ENCODE results near the gene SLC12A4. TPM values are rescaled to one million over a fixed set of nuclear protein-coding genes. Genes with fewer than 3 reads are reported as not detected.

The SLC12A4 gene
- total and polyA plus RNA-seq, 2 of the 13 experiments (the other 11 are each of a cell fraction or from before 2014, with no cell fraction given): 65.1 to 84.3 TPM

DNA sequence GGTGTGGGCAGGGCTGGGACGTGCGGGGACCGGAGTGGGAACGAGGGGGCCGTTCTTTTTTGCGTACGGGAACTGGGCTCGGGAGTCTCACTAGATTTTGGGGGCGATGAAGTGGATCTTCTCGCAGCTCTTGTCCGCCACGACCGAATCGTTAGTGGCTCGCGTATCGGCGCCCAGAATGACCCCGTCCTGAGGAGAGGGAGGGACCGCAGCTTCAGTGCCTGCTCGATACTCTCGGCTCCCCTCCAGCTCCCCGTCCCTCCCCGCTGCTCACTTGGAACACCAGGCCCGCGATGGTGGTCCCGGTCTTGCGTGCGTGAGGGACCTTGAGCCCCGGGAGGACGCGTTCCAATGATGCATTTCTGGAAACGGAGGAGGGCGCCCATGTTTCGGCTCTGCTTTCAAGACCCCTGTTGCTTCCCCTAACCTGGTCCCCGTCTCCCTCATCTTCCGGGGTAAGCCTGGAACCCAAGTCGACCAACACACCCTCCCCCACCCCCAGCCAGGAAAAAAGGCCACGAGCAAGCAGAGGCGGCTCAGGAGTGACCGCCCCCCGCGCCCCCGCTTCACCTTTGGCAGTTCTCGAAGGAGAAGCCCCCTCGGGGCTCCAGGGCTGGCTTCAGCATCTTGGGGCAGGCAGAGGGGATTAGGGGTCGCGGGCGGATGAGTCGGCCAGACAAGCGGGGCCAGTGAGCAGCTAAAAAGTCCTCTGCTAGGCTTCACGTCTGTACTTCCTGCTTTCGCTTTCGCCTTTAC, 32.1 kb downstream of the SLC12A4 start, which contains the start of gene PSMB10 (continued):
- no peak for TF ChIP-seq NFE2L1 (CRISPR knock-in tag; IDR thresholded peaks at IDR 0.05; ENCODE audit: borderline replicate concordance)
- TF ChIP-seq, protein P1, sequence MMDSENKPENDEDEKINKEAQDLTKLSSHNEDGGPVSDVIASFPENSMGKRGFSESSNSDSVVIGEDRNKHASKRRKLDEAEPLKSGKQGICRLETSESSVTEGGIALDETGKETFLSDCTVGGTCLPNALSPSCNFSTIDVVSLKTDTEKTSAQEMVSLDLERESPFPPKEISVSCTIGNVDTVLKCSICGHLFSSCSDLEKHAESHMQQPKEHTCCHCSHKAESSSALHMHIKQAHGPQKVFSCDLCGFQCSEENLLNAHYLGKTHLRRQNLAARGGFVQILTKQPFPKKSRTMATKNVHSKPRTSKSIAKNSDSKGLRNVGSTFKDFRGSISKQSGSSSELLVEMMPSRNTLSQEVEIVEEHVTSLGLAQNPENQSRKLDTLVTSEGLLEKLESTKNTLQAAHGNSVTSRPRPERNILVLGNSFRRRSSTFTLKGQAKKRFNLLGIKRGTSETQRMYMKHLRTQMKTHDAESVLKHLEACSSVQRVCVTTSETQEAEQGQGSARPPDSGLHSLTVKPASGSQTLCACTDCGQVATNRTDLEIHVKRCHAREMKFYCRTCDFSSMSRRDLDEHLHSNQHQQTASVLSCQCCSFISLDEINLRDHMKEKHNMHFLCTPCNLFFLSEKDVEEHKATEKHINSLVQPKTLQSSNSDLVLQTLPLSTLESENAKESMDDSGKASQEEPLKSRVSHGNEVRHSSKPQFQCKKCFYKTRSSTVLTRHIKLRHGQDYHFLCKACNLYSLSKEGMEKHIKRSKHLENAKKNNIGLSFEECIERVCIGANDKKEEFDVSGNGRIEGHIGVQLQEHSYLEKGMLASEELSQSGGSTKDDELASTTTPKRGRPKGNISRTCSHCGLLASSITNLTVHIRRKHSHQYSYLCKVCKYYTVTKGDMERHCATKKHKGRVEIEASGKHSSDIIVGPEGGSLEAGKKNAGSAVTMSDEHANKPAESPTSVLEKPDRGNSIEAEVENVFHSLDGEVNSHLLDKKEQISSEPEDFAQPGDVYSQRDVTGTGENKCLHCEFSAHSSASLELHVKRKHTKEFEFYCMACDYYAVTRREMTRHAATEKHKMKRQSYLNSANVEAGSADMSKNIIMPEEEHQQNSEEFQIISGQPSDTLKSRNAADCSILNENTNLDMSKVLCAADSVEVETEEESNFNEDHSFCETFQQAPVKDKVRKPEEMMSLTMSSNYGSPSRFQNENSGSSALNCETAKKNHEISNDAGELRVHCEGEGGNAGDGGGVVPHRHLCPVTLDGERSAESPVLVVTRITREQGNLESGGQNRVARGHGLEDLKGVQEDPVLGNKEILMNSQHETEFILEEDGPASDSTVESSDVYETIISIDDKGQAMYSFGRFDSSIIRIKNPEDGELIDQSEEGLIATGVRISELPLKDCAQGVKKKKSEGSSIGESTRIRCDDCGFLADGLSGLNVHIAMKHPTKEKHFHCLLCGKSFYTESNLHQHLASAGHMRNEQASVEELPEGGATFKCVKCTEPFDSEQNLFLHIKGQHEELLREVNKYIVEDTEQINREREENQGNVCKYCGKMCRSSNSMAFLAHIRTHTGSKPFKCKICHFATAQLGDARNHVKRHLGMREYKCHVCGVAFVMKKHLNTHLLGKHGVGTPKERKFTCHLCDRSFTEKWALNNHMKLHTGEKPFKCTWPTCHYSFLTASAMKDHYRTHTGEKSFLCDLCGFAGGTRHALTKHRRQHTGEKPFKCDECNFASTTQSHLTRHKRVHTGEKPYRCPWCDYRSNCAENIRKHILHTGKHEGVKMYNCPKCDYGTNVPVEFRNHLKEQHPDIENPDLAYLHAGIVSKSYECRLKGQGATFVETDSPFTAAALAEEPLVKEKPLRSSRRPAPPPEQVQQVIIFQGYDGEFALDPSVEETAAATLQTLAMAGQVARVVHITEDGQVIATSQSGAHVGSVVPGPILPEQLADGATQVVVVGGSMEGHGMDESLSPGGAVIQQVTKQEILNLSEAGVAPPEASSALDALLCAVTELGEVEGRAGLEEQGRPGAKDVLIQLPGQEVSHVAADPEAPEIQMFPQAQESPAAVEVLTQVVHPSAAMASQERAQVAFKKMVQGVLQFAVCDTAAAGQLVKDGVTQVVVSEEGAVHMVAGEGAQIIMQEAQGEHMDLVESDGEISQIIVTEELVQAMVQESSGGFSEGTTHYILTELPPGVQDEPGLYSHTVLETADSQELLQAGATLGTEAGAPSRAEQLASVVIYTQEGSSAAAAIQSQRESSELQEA (CRISPR knock-in tag; IDR thresholded peaks at IDR 0.05; ENCODE audit: not compliant biosample characterization): no peak
- TF ChIP-seq, protein P2, sequence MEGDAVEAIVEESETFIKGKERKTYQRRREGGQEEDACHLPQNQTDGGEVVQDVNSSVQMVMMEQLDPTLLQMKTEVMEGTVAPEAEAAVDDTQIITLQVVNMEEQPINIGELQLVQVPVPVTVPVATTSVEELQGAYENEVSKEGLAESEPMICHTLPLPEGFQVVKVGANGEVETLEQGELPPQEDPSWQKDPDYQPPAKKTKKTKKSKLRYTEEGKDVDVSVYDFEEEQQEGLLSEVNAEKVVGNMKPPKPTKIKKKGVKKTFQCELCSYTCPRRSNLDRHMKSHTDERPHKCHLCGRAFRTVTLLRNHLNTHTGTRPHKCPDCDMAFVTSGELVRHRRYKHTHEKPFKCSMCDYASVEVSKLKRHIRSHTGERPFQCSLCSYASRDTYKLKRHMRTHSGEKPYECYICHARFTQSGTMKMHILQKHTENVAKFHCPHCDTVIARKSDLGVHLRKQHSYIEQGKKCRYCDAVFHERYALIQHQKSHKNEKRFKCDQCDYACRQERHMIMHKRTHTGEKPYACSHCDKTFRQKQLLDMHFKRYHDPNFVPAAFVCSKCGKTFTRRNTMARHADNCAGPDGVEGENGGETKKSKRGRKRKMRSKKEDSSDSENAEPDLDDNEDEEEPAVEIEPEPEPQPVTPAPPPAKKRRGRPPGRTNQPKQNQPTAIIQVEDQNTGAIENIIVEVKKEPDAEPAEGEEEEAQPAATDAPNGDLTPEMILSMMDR (CRISPR knock-in tag; IDR thresholded peaks at IDR 0.05): peak; percentile 52
- no peak for TF ChIP-seq NKX3-1 (CRISPR knock-in tag; IDR thresholded peaks at IDR 0.05)
- no peak for TF ChIP-seq ARNTL (CRISPR knock-in tag; IDR thresholded peaks at IDR 0.05)
- no peak for TF ChIP-seq ZNF331 (CRISPR knock-in tag; IDR thresholded peaks at IDR 0.05)
- TF ChIP-seq, protein P3, sequence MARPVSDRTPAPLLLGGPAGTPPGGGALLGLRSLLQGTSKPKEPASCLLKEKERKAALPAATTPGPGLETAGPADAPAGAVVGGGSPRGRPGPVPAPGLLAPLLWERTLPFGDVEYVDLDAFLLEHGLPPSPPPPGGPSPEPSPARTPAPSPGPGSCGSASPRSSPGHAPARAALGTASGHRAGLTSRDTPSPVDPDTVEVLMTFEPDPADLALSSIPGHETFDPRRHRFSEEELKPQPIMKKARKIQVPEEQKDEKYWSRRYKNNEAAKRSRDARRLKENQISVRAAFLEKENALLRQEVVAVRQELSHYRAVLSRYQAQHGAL (CRISPR knock-in tag; IDR thresholded peaks at IDR 0.05; ENCODE audit: not compliant biosample characterization): no peak
- TF ChIP-seq RFXAP (CRISPR knock-in tag; IDR thresholded peaks at IDR 0.05; ENCODE audit: borderline replicate concordance): peak; percentile 75; the same call in 1 of the 2 replicates
- TF ChIP-seq ZNF614 (CRISPR knock-in tag; IDR thresholded peaks at IDR 0.05; ENCODE audit: borderline replicate concordance): 0 out of 2 replicates have a peak, but pooled peaks have one; percentile 11
- peak; percentile 59 for TF ChIP-seq AGO2 (optimal IDR thresholded peaks at IDR 0.05; ENCODE audit: low read depth, low read length)
- TF ChIP-seq, protein P4, sequence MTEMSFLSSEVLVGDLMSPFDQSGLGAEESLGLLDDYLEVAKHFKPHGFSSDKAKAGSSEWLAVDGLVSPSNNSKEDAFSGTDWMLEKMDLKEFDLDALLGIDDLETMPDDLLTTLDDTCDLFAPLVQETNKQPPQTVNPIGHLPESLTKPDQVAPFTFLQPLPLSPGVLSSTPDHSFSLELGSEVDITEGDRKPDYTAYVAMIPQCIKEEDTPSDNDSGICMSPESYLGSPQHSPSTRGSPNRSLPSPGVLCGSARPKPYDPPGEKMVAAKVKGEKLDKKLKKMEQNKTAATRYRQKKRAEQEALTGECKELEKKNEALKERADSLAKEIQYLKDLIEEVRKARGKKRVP (CRISPR knock-in tag; IDR thresholded peaks at IDR 0.05): peak in 1 of 2 experiments; percentile 0; a peak in 1 of 4 replicates
- TF ChIP-seq ETV5 (CRISPR knock-in tag; IDR thresholded peaks at IDR 0.05; ENCODE audit: borderline replicate concordance): no peak
- TF ChIP-seq ZNF343 (CRISPR knock-in tag; IDR thresholded peaks at IDR 0.05): no peak; the same call in 1 of the 2 replicates
- no peak for TF ChIP-seq ZNF660 (CRISPR knock-in tag; IDR thresholded peaks at IDR 0.05; ENCODE audit: borderline replicate concordance, low read depth)
- TF ChIP-seq ZNF124 (CRISPR knock-in tag; IDR thresholded peaks at IDR 0.05): 0 out of 2 replicates have a peak, but pooled peaks have one; percentile 14
- TF ChIP-seq DNMT3B (CRISPR knock-in tag; conservative IDR thresholded peaks at IDR 0.05): no peak
- no peak for TF ChIP-seq REXO4 (CRISPR knock-in tag; IDR thresholded peaks at IDR 0.05; ENCODE audit: borderline replicate concordance)
